Trophoblast cell (in vitro differentiated cells and primary cell): Measurements from ENCODE around the gene KCNH6.

Experiments used
- DNase-seq, 2 donors: peaks; one replicate each; pipeline ENCODE4 v3.0.0-alpha.2; 2016
- H2AFZ ChIP-seq: 2 replicates; pipeline ENCODE4 v1.6.1; 2013; ENCODE audit warnings: low read length, moderate library complexity, mild to moderate bottlenecking; ENCODE audit not compliant: insufficient read depth, poor library complexity
- H2AK5ac ChIP-seq: 2 replicates; pipeline ENCODE4 v1.6.1; 2013; ENCODE audit warnings: mild to moderate bottlenecking, low read length
- H2BK120ac ChIP-seq: 2 replicates; pipeline ENCODE4 v1.6.1; 2013; ENCODE audit warnings: low read length, mild to moderate bottlenecking, moderate library complexity; ENCODE audit not compliant: insufficient read depth, poor library complexity
- H2BK12ac ChIP-seq: 2 replicates; pipeline ENCODE4 v1.6.1; 2013; ENCODE audit warnings: mild to moderate bottlenecking, low read length, moderate library complexity
- H2BK5ac ChIP-seq: 2 replicates; pipeline ENCODE4 v1.6.1; 2013; ENCODE audit warnings: low read length, low read depth, moderate library complexity, mild to moderate bottlenecking; ENCODE audit not compliant: poor library complexity
- H3K14ac ChIP-seq: 2 replicates; pipeline ENCODE4 v1.6.1; 2013; ENCODE audit warnings: mild to moderate bottlenecking, low read length
- H3K18ac ChIP-seq: 2 replicates; pipeline ENCODE4 v1.6.1; 2013; ENCODE audit warnings: mild to moderate bottlenecking, low read length
- H3K23ac ChIP-seq: 2 replicates; pipeline ENCODE4 v1.6.1; 2013; ENCODE audit warnings: low read length
- H3K27ac ChIP-seq: 2 replicates; pipeline ENCODE4 v1.5.1; 2013; ENCODE audit warnings: low read depth, mild to moderate bottlenecking, inconsistent platforms, low read length, moderate library complexity
- H3K27me3 ChIP-seq: 2 replicates; pipeline ENCODE4 v1.6.1; 2013; ENCODE audit warnings: inconsistent platforms, mild to moderate bottlenecking, low read length, moderate library complexity; ENCODE audit not compliant: insufficient read depth
- H3K36me3 ChIP-seq, 2 experiments: 1 replicate in 1 of 2; 2 replicates in 1 of 2; pipeline ENCODE4 v1.6.1; 2013; ENCODE audit warnings: low read length in 2 of 2, mild to moderate bottlenecking in 2 of 2, moderate library complexity in 1 of 2; ENCODE audit not compliant: insufficient read depth in 2 of 2, control insufficient read depth in 1 of 2
- H3K4ac ChIP-seq: 2 replicates; pipeline ENCODE4 v1.6.1; 2013; ENCODE audit warnings: low read depth, mild to moderate bottlenecking, low read length, moderate library complexity
- H3K4me1 ChIP-seq, 2 experiments: 1 replicate in 1 of 2; 2 replicates in 1 of 2; pipeline ENCODE4 v1.6.1; 2013; ENCODE audit warnings: low read length in 2 of 2, mild to moderate bottlenecking in 2 of 2, moderate library complexity in 1 of 2; ENCODE audit not compliant: insufficient read depth in 2 of 2, control insufficient read depth in 1 of 2
- H3K4me2 ChIP-seq: 2 replicates; pipeline ENCODE4 v1.6.1; 2013; ENCODE audit warnings: inconsistent platforms, mild to moderate bottlenecking, low read length, moderate library complexity
- H3K4me3 ChIP-seq: 2 replicates; pipeline ENCODE4 v1.5.1; 2013; ENCODE audit warnings: mild to moderate bottlenecking, low read depth, low read length, inconsistent platforms
- H3K79me1 ChIP-seq: one replicate; pipeline ENCODE4 v1.6.1; 2013; ENCODE audit warnings: low read length
- H3K79me2 ChIP-seq: 2 replicates; pipeline ENCODE4 v1.6.1; 2013; ENCODE audit warnings: low read length, mild to moderate bottlenecking; ENCODE audit not compliant: control insufficient read depth, insufficient read depth, poor library complexity
- H3K9ac ChIP-seq: 2 replicates; pipeline ENCODE4 v1.6.1; 2013; ENCODE audit warnings: mild to moderate bottlenecking, low read length
- H3K9me3 ChIP-seq: 2 replicates; pipeline ENCODE4 v1.6.1; 2013; ENCODE audit warnings: low read depth, mild to moderate bottlenecking, control low read depth, inconsistent platforms, low read length; ENCODE audit not compliant: insufficient read depth
- H4K12ac ChIP-seq: 2 replicates; pipeline ENCODE4 v1.6.1; 2013; ENCODE audit warnings: low read depth, mild to moderate bottlenecking, low read length, moderate library complexity
- H4K8ac ChIP-seq: 2 replicates; pipeline ENCODE4 v1.6.1; 2013; ENCODE audit warnings: low read depth, mild to moderate bottlenecking, low read length, moderate library complexity
- H4K91ac ChIP-seq: one replicate; pipeline ENCODE4 v1.6.1; 2013; ENCODE audit warnings: low read depth, mild to moderate bottlenecking, low read length, moderate library complexity
- WGBS: extraction: QIAGEN DNeasy Blood & Tissue Kit; methylation state at CpG from one replicate; pipeline ENCODE4 v1.1.7; 2013; ENCODE audit warnings: missing lambda C conversion rate; ENCODE audit not compliant: insufficient read length, insufficient coverage; ENCODE audit errors: extremely low coverage; 5-methylcytosine and 5-hydroxymethylcytosine counted together

KCNH6 gene

DNA sequence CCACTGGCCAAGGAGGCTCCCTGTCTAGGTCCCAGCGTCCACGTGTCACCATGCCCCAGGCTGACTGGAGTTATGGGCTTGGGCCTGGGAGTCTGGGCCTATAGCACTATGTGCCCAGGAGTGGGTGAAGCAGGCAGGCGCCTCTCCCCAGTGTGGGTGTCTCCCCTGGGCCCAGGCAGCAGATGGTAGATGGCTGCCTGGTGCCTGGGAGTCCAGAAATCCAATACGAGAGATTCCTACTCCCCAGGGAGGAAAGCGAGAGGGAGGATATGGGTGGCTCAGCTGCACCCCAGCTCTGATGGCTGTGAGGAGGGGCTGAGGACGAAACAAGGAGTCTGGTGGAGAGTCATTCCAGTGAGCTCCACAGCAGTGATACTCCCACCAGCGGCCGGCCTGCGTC, 5.0 kb downstream of the KCNH6 start:
- H3K79me2 ChIP-seq: no peaks in the 10 kb centered on the region
- no peaks in the 10 kb centered on the region for H3K27me3 ChIP-seq
- H3K9ac ChIP-seq: no peak overlapping the region
- no peak overlapping the region for H3K4ac ChIP-seq
- no peak overlapping the region for H2BK5ac ChIP-seq
- H3K4me3 ChIP-seq: no peak overlapping the region
- H3K4me1 ChIP-seq: peaks cover 0 to 2% of the 10 kb centered on the region in 2 experiments
- no peak overlapping the region for H2AK5ac ChIP-seq
- no peak overlapping the region for H3K18ac ChIP-seq
- no peak overlapping the region for H4K91ac ChIP-seq
- no peak overlapping the region for H3K23ac ChIP-seq
- H4K12ac ChIP-seq: no peak overlapping the region
- no peak overlapping the region for H3K27ac ChIP-seq
- no peak overlapping the region for H2BK12ac ChIP-seq
- no CpG with 5 or more reads among the region's 9 CpGs for WGBS
- no peaks in the 10 kb centered on the region for H3K36me3 ChIP-seq
- no peak overlapping the region for H4K8ac ChIP-seq
- no peaks in the 10 kb centered on the region for H3K79me1 ChIP-seq
- H3K4me2 ChIP-seq: no peak overlapping the region
- DNase-seq: no peak
- H2BK120ac ChIP-seq: no peak overlapping the region
- no peak overlapping the region for H3K14ac ChIP-seq
- no peak overlapping the region for H2AFZ ChIP-seq
- no peaks in the 10 kb centered on the region for H3K9me3 ChIP-seq

DNA sequence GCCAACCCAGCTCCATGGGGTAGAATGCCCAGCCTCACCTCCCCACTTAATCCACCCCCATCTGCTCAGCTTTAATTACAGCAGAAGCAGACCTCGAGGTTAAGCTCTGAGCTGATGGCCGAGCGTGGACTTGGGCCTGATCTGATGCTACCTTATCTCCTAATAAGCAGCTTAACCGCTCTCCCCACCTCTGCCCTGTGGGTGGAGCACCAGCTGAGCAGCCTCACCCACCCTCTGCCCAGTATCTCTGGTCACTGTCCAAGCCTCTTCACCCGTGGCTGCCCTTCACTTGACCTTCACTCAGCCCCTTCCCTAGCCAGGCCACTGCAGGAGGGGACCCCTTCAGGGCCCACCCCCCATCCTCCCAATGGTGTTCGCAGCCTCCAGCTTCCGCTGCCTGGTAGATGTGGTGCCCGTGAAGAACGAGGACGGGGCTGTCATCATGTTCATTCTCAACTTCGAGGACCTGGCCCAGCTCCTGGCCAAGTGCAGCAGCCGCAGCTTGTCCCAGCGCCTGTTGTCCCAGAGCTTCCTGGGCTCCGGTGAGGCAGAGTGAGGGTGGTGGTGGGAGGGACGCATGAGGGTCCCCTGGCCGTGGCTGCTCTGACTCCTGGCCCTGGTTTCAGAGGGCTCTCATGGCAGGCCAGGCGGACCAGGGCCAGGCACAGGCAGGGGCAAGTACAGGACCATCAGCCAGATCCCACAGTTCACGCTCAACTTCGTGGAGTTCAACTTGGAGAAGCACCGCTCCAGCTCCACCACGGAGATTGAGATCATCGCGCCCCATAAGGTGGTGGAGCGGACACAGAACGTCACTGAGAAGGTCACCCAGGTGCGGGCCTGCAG, 6.8 kb downstream of the KCNH6 start:
- no peaks in the 10 kb centered on the region for H3K79me2 ChIP-seq
- H3K4ac ChIP-seq: no peak overlapping the region
- no CpG with 5 or more reads among the region's 26 CpGs for WGBS
- no peak overlapping the region for H3K23ac ChIP-seq
- no peak overlapping the region for H3K4me2 ChIP-seq
- H3K79me1 ChIP-seq: no peaks in the 10 kb centered on the region
- H3K9ac ChIP-seq: no peak overlapping the region
- H3K27me3 ChIP-seq: no peaks in the 10 kb centered on the region
- no peak overlapping the region for H3K14ac ChIP-seq
- no peaks in the 10 kb centered on the region for H3K9me3 ChIP-seq
- no peaks in the 10 kb centered on the region for H3K36me3 ChIP-seq
- no peak overlapping the region for H3K4me3 ChIP-seq
- H4K8ac ChIP-seq: no peak overlapping the region
- H4K12ac ChIP-seq: no peak overlapping the region
- H3K4me1 ChIP-seq: no peaks in the 10 kb centered on the region
- H2AK5ac ChIP-seq: no peak overlapping the region
- H4K91ac ChIP-seq: no peak overlapping the region
- H2AFZ ChIP-seq: no peak overlapping the region
- H3K18ac ChIP-seq: no peak overlapping the region
- no peak overlapping the region for H2BK5ac ChIP-seq
- H2BK120ac ChIP-seq: no peak overlapping the region
- DNase-seq: no peak
- no peak overlapping the region for H2BK12ac ChIP-seq
- no peak overlapping the region for H3K27ac ChIP-seq

DNA sequence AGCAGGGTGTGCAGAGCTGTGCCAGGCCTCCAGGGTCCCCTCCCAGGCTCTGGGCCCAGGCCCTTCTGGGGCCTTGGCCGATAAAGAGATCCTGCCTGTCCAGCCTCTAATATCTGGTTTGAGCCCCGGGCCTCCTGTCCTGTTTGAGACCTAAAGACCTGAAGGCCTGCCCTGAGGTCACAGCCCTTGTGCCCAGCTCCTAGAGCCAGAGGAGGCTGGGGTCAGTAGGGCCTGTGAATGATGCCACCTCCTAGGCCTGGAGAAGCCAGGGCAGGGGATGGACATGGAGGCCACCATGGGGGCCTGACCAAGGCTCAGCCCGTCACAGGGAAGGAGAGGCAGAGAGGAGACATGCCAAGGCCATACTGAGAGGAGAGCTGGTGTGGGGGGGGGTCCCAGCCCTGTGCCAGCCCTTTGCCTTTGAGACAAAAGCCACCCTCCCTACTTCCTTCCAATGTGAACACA, 7.4 kb downstream of the KCNH6 start:
- Histone ChIP-seq H2BK5ac (no peak overlapping the region), H3K9me3 (peaks cover 2% of the 10 kb centered on the region), H3K4me2 (no peak overlapping the region), H3K18ac (no peak overlapping the region), H3K9ac (no peak overlapping the region), H3K27me3 (no peaks in the 10 kb centered on the region), H3K79me1 (no peaks in the 10 kb centered on the region), H2AK5ac (no peak overlapping the region), H3K79me2 (no peaks in the 10 kb centered on the region), H3K4me1 (no peaks in the 10 kb centered on the region), H3K27ac (no peak overlapping the region), H2AFZ (no peak overlapping the region), H3K14ac (no peak overlapping the region), H4K8ac (no peak overlapping the region), H2BK120ac (no peak overlapping the region), H3K23ac (no peak overlapping the region), H3K4me3 (no peak overlapping the region), H2BK12ac (no peak overlapping the region), H4K12ac (no peak overlapping the region), H3K36me3 (no peaks in the 10 kb centered on the region), H4K91ac (no peak overlapping the region), H3K4ac (no peak overlapping the region)
- WGBS: no CpG with 5 or more reads among the region's 3 CpGs
- DNase-seq: no peak

DNA sequence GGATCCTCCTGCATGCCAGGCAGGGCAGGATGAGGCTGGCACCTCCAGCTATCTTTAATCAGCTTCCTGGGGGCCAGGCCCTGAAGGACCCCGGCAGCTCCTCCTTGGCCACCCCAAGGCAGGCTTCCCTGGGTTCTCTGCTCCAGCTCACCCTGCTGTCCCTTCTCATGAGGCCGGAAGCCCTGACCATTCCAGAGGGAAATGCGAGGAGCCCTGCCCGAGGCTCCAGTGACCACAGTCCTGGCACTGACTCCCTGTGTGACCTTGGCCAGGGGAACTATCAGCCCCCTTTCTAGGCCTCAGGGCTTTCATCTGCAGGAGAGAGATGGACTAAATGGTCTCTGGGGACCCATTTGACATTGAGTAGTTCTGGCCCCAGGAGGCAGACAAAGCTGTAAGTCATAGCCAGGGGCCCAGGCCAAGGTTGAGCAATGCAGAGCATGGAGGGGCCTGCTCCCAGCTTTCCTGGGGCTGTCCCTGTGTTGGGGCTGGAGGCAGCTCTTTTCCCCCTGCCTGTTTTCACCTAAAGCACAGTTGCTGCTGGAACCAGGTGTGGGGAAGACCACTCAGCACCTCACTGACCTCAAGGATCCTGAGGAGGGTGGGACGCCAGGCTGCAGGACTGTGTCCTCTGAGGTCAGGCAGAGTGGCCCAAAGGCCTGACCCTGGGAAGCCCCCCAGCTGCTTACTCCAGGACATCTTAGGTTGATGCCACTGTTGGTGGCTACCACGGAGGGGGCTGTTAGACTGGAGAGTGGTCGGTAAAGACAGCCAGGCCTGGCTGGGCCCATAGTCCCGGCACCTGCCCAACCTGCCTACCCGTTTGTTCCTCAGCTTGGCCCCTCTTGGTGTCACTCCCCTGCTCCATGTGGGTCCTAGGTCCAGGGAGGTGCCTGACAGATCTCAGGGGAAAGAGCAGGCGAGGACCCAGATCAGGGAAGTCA, 8.1 kb downstream of the KCNH6 start:
- no peak overlapping the region for H3K23ac ChIP-seq

More for the DNA sequence above, 8.1 kb downstream of the KCNH6 start:
- Histone ChIP-seq H2BK5ac (no peak overlapping the region), H3K4me1 (no peaks in the 10 kb centered on the region), H4K91ac (no peak overlapping the region), H3K18ac (no peak overlapping the region), H3K4me2 (no peak overlapping the region), H2AK5ac (no peak overlapping the region), H3K79me2 (no peaks in the 10 kb centered on the region), H3K14ac (no peak overlapping the region), H3K4ac (no peak overlapping the region), H3K27me3 (no peaks in the 10 kb centered on the region), H3K36me3 (no peaks in the 10 kb centered on the region), H3K27ac (no peak overlapping the region), H2AFZ (no peak overlapping the region), H3K9ac (no peak overlapping the region), H3K4me3 (no peak overlapping the region), H2BK120ac (no peak overlapping the region), H3K79me1 (no peaks in the 10 kb centered on the region), H2BK12ac (no peak overlapping the region), H4K12ac (no peak overlapping the region), H3K9me3 (peaks cover 2% of the 10 kb centered on the region), H4K8ac (no peak overlapping the region)
- DNase-seq: no peak
- no CpG with 5 or more reads among the region's 10 CpGs for WGBS
